Keratinocyte (primary cell): Measurements from ENCODE around the gene RNF183. TPM values are rescaled to one million over a fixed set of nuclear protein-coding genes. Genes with fewer than 3 reads are reported as not detected.
"Not testable (repeated sequence)": the region's sequence is repeated elsewhere in the genome, so short reads cannot be mapped to it uniquely, and the experiment has no call there.

Experiments used
- DNase-seq: peaks from one replicate; pipeline ENCODE4 v3.0.0-alpha.2; 2011; ENCODE audit warnings: low read depth, missing footprints, low spot score
- FAIRE-seq: peaks from 2 replicates; lab custom pipeline; 2011; peaks lifted over from hg19 to GRCh38; lab: Jason Lieb, UNC
- H2AFZ ChIP-seq: 2 replicates; pipeline ENCODE4 v1.6.0; 2012; ENCODE audit warnings: low read length, control low read depth, inconsistent platforms; ENCODE audit not compliant: control insufficient read depth
- H3K27ac ChIP-seq: 2 replicates; pipeline ENCODE4 v1.5.1; 2011; ENCODE audit warnings: low read length; ENCODE audit not compliant: control insufficient read depth, insufficient read depth
- H3K27me3 ChIP-seq: 3 replicates; pipeline ENCODE4 v1.6.0; 2011; ENCODE audit warnings: low read length; ENCODE audit not compliant: control insufficient read depth, insufficient read depth; ENCODE audit errors: extremely low read depth
- H3K36me3 ChIP-seq, 2 experiments: 2 replicates in 1 of 2; 3 replicates in 1 of 2; pipeline ENCODE4 v1.5.1; 2011; ENCODE audit warnings: low read length in 2 of 2, mild to moderate bottlenecking in 1 of 2; ENCODE audit not compliant: control insufficient read depth in 2 of 2, insufficient read depth in 2 of 2; ENCODE audit errors: extremely low read depth in 1 of 2
- H3K4me1 ChIP-seq: 3 replicates; pipeline ENCODE4 v1.5.1; 2011; ENCODE audit warnings: low read length; ENCODE audit not compliant: control insufficient read depth, insufficient read depth; ENCODE audit errors: extremely low read depth
- H3K4me2 ChIP-seq: 3 replicates; pipeline ENCODE4 v1.6.0; 2011; ENCODE audit warnings: low read depth, low read length; ENCODE audit not compliant: control insufficient read depth, insufficient read depth; ENCODE audit errors: extremely low read depth
- H3K4me3 ChIP-seq, 3 experiments: fragments of 200-600 bp in 1 of 3; sonication (generic) in 1 of 3; 2 replicates in 2 of 3; 3 replicates in 1 of 3; pipeline ENCODE4 v1.5.1; 2011 to 2016; ENCODE audit warnings: low read length in 3 of 3, mild to moderate bottlenecking in 3 of 3, control low read depth in 2 of 3, inconsistent platforms in 1 of 3, low read depth in 1 of 3, mixed read lengths in 1 of 3, mixed run types in 1 of 3, moderate library complexity in 1 of 3; ENCODE audit not compliant: control insufficient read depth in 2 of 3, insufficient read depth in 2 of 3; ENCODE audit errors: extremely low read depth in 1 of 3
- H3K79me2 ChIP-seq: 2 replicates; pipeline ENCODE4 v1.6.0; 2012; ENCODE audit warnings: low read length; ENCODE audit not compliant: control insufficient read depth, insufficient read depth
- H3K9ac ChIP-seq: 3 replicates; pipeline ENCODE4 v1.6.0; 2011; ENCODE audit warnings: low read length; ENCODE audit not compliant: control insufficient read depth, insufficient read depth; ENCODE audit errors: extremely low read depth
- H3K9me1 ChIP-seq: 3 replicates; pipeline ENCODE4 v1.6.0; 2011; ENCODE audit warnings: low read length; ENCODE audit not compliant: control insufficient read depth, insufficient read depth; ENCODE audit errors: extremely low read depth
- H3K9me3 ChIP-seq: 2 replicates; pipeline ENCODE4 v1.5.1; 2012; ENCODE audit warnings: low read depth, low read length; ENCODE audit not compliant: control insufficient read depth
- H4K20me1 ChIP-seq: 3 replicates; pipeline ENCODE4 v1.6.0; 2011; ENCODE audit warnings: low read length; ENCODE audit not compliant: control insufficient read depth, insufficient read depth; ENCODE audit errors: extremely low read depth
- CTCF ChIP-seq, 3 experiments: IDR thresholded peaks in 1 of 3; conservative IDR thresholded peaks in 1 of 3; optimal IDR thresholded peaks in 1 of 3; 2 replicates in 2 of 3; 3 replicates in 1 of 3; pipeline versions ENCODE3 to v1.5.1; 2011; ENCODE audit warnings: low read length in 3 of 3, mild to moderate bottlenecking in 3 of 3, moderate library complexity in 2 of 3, control low read depth in 1 of 3, inconsistent platforms in 1 of 3; ENCODE audit not compliant: insufficient read depth in 2 of 3; ENCODE audit errors: extremely low read depth in 1 of 3
- EZH2 ChIP-seq: IDR thresholded peaks from one replicate; pipeline ENCODE4 v1.6.1; 2012; ENCODE audit warnings: inconsistent platforms, mild to moderate bottlenecking, low read length, moderate library complexity
- dilution Hi-C: fragments of 300-500 bp; cut with MboI; formaldehyde crosslinking; loops from one replicate; pipeline ENCODE4 v1.7.0; 2020; ENCODE audit warnings: low sequenced_read_pairs; ENCODE audit not compliant: extremely low pct_ligation_motif_present
- polyA plus RNA-seq, 5 experiments: library from polyadenylated mRNA; depleted of rRNA in 3 of 5; stranded (reverse) in 3 of 5; stranded (forward) in 1 of 5; unstranded in 1 of 5; fragments of >200 nt; gene quantifications; 1 replicate in 1 of 5; 2 replicates in 3 of 5; 3 replicates in 1 of 5; pipeline versions ENCODE4 v1.2.1 to v1.2.3, GENCODE V29; 2011 to 2012; ENCODE audit warnings: missing spikeins in 2 of 5, low read depth in 1 of 5, low replicate concordance in 1 of 5

RNF183 gene
- polyA plus RNA-seq, 1 donor (not counting 4 experiments of a cell fraction or from before 2014, with no cell fraction given), result not detected

- FAIRE-seq, result no peak
These were observed 4.9 kb downstream of the RNF183 start for GRCh38 chr9:113298311-113298710.

GRCh38 chr9:113296796-113297558 is 6.2 kb downstream of the RNF183 start:
- FAIRE-seq, result no peak
- dilution Hi-C loops, result no loop called here

More at GRCh38 chr9:113298311-113298710, 4.9 kb downstream of the RNF183 start:
- Histone ChIP-seq H3K79me2 (no peaks in the 10 kb centered on the region), H3K4me3 (no peak overlapping the region), H2AFZ (no peak overlapping the region), H3K36me3 (peaks cover 2% of the 10 kb centered on the region in 2 experiments), H3K4me2 (no peak overlapping the region), H3K4me1 (no peaks in the 10 kb centered on the region), H4K20me1 (no peaks in the 10 kb centered on the region), H3K27me3 (peaks cover 5% of the 10 kb centered on the region), H3K27ac (no peak overlapping the region), H3K9me3 (no peaks in the 10 kb centered on the region), H3K9me1 (no peaks in the 10 kb centered on the region), H3K9ac (no peak overlapping the region)
- no peak for DNase-seq
- TF ChIP-seq CTCF (optimal IDR thresholded peaks at IDR 0.05 in 1 of 3, IDR thresholded peaks at IDR 0.05 in 1 of 3, conservative IDR thresholded peaks at IDR 0.05 in 1 of 3; ENCODE audit: extremely low read depth in 1 of 3, insufficient read depth in 2 of 3, low read length in 3 of 3) (no peak), EZH2 (no peak)
- dilution Hi-C loops, result no loop called here

GRCh38 chr9:113296247-113296646 is 6.9 kb downstream of the RNF183 start:
- dilution Hi-C loops, H4K20me1 ChIP-seq, FAIRE-seq: not testable (repeated sequence)

More at GRCh38 chr9:113296796-113297558, 6.2 kb downstream of the RNF183 start:
- Histone ChIP-seq H2AFZ (no peak overlapping the region), H3K9me3 (no peaks in the 10 kb centered on the region), H3K36me3 (peaks cover 4 to 7% of the 10 kb centered on the region in 2 experiments), H3K4me1 (no peaks in the 10 kb centered on the region), H3K27ac (no peak overlapping the region), H4K20me1 (no peaks in the 10 kb centered on the region), H3K4me2 (no peak overlapping the region), H3K27me3 (no peaks in the 10 kb centered on the region), H3K9me1 (no peaks in the 10 kb centered on the region), H3K9ac (no peak overlapping the region), H3K4me3 (no peak overlapping the region), H3K79me2 (no peaks in the 10 kb centered on the region)
- DNase-seq, result no peak
- TF ChIP-seq CTCF (optimal IDR thresholded peaks at IDR 0.05 in 1 of 3, IDR thresholded peaks at IDR 0.05 in 1 of 3, conservative IDR thresholded peaks at IDR 0.05 in 1 of 3; ENCODE audit: extremely low read depth in 1 of 3, insufficient read depth in 2 of 3, low read length in 3 of 3) (no peak), EZH2 (no peak)

More at GRCh38 chr9:113296247-113296646, 6.9 kb downstream of the RNF183 start:
- not testable (repeated sequence) for H2AFZ ChIP-seq, H3K4me1 ChIP-seq, H3K9ac ChIP-seq, H3K4me2 ChIP-seq, H3K27ac ChIP-seq, DNase-seq, H3K9me1 ChIP-seq, H3K36me3 ChIP-seq, H3K4me3 ChIP-seq, H3K79me2 ChIP-seq, H3K27me3 ChIP-seq, H3K9me3 ChIP-seq
